HG03139 (cell line): ENCODE measurements around the gene MYOT.

Experiments used
- ATAC-seq: cut with Tn5 transposase; IDR thresholded peaks from one replicate; pipeline ENCODE4 v1.9.1; 2021; ENCODE audit not compliant: unreplicated experiment

MYOT gene

DNA sequence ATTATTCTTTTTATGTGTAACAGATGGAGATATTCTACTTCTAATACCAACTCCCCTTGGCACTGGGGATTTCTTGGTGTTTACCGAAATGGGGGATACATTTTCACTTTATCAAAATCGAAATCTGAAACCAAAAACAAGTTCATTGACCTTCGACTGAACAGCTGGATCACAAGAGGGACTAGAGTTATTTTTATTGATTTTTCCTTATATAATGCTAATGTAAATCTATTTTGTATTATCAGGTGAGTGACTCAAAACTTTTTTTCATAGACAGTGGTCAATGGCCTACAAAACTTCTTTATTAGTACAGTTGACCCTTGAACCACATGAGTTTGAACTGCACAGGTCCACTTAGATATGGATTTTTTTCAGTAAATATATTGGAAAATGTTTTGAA lies 31.8 kb downstream of the MYOT start:
- no peak for ATAC-seq

DNA sequence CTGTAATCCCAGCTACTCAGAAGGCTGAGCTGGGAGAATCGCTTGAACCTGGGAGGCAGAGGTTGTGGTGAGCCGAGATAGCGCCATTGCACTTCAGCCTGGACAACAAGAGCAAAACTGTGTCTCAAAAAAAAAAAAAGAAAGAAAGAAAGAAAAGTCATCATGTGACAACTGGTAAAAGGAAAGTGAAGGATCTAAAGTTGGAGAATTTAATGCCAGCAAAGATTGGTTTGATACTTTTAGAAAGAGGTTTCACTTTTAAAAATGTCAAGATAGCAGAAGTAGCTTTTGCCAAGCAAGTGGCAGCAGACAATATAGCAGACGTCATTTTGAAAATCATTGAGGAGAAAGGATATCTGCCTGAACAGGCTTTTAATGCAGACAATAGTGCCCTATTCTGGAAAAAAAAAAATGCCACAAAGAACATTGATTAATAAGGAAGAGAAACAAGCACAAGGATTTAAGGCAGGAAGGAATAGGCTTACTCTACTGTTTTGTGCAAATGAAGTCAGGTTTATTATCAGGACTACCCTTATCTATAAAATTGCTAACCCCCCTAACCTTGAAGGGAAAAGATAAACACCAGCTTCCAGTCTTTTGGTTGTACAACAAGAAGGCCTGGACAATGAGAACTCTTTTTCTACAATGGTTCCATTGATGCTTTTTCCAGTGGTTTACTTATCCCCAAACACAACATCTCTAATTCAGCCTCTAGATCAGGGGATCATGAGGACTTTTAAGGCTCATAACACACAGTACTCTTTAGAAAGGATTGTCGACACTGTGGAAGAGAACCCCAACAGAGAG lies 33.6 kb downstream of the MYOT start:
- ATAC-seq = no peak

- no peak for ATAC-seq
Observed at GRCh38 chr5:137902408-137903133, 34.9 kb downstream of the MYOT start.

DNA sequence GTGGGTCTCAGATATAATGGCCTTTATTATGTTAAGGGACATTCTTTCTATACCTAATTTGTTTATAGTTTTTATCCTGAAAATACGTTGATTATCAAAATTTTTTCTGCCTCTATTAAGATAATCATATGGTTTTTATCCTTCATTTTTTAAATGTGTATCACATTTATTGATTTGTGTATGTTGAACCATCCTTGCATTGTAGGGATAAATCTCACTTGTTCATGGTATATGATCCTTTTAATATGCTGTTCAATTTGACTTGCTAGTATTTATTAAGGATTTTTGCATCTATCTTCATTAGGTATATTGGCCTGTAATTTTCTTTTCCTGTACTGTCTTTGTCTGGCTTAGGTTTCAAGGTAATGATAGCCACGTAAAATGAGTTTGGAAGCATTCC lies 47.1 kb downstream of the MYOT start:
- no peak for ATAC-seq

DNA sequence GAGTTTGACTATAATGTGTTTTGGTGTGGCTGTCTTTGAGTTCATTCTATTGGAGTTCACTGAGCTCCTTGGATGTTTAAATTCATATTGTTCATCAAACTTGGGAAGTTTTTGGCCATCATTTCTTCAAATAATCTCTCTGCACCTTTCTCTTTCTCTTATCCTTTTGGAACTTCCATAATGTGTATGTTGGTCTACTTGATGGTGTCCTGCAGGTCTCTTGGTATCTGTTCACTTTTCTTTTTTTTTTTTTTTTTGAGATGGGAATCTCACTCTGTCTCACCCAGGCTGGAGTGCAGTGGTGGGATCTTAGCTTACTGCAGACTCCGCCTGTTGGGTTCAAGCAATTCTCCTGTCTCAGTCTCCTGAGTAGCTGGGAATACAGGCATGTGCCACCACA lies 49.3 kb downstream of the MYOT start:
- no peak for ATAC-seq

- ATAC-seq = no peak
Observed at GRCh38 chr5:137921931-137922330, 54.3 kb downstream of the MYOT start.

GRCh38 chr5:137923856-137924255 lies 56.2 kb downstream of the MYOT start:
- ATAC-seq = no peak

GRCh38 chr5:137932800-137933199 lies 65.1 kb downstream of the MYOT start:
- ATAC-seq = no peak

DNA sequence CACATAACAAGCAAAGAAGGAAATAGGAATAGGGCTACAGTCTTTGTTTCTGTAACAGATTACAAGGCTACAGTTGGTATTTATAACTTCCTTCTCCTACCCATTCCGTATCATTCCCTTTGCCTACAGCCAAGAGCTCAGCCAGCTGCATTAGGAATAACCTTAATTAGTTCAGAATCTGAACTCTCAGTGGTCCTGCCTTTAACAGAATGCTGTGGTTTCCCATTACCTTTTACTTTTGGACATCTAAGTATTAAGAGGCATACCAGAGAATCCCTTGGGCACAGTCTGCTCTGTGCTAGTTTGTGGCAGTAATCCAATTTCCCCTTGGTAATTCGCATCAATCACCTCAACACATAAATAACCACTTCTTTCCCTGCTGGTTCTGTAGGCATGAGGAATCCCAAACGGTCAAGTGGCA lies 65.8 kb downstream of the MYOT start:
- no peak for ATAC-seq

DNA sequence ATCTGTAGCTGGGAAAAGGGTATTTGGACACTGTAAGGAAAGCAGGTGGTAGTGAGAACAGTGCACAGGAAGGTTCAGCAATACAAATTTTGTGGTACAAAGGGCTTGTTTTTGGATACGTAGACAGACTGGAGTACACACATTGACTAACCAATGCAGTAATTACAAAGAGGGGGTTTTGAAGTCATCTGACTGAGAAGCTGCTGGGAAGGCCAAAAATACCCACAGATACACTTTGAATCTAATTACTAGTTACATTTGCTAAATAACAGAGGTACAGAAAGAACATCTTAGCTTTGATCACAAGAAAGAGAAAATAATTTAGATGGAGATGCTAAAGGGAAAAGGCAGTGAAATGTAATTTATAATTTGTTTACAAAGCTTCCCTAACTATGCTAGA lies 67.5 kb downstream of the MYOT start:
- no peak for ATAC-seq

DNA sequence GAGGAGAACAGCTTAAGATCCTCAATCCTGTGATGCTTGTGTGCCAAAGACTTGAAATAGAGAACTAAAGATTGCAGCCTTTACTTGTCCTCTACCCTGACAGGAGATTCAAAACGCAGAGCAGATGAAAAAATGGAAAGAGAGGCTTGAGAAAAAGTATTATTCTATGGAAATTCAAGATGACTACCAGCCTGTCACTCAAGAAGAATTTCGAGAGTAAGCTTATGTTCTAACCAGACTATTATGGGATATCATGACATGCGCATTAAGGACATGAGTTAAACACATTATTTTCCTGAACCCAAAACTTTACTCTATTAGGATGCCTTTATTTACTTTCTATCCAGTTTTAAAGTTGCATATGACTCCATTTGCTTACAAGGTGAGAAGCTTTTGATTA lies 68.0 kb downstream of the MYOT start:
- no peak for ATAC-seq
